ENCODE measurements around the gene HLTF. TPM values are rescaled to one million over a fixed set of nuclear protein-coding genes. Genes with fewer than 3 reads are reported as not detected.

HLTF gene
- total RNA-seq, 1 donor from 2014 or later, result 12.9 TPM

- DNase-seq (ENCODE audit: low read depth) (no peak), FAIRE-seq (no peak)
- H3K4me3 ChIP-seq (ENCODE audit: low read depth, low read length), result no peak overlapping the region
- no peaks in the 10 kb centered on the region for H3K27me3 ChIP-seq (ENCODE audit: control insufficient read depth, insufficient read depth, low read length)
- H3K36me3 ChIP-seq (ENCODE audit: control insufficient read depth, insufficient read depth, low read length), result no peaks in the 10 kb centered on the region
- no peak for TF ChIP-seq CTCF (IDR thresholded peaks at IDR 0.05; ENCODE audit: insufficient read depth, low read length, severe bottlenecking)
Measured at GRCh38 chr3:148981273-148981672, 105.1 kb downstream of the HLTF start.

Other genes with a start within 250 kb of the HLTF start
- gene CPA3, start 221.2 kb downstream of the HLTF start, total RNA-seq, result not detected in 2 replicates
- 21.3 and 28.5 TPM in 2 replicates for gene GYG1, start 95.0 kb downstream of the HLTF start, total RNA-seq
- 7.8 and 8.2 TPM in 2 replicates for gene HPS3, start 43.1 kb upstream of the HLTF start, total RNA-seq
- gene CP, start 135.3 kb upstream of the HLTF start, total RNA-seq, result 0.13 TPM in 1 of 2 replicates, not detected in the other
- gene TM4SF18, start 247.1 kb upstream of the HLTF start, total RNA-seq, result not detected in 2 replicates

Measured in bronchial epithelial cell (primary cell).